OCI-LY1 (cell line): ENCODE results near the gene C1orf122.

Experiments
- H2AFZ ChIP-seq: fragments of 200-600 bp; sonication (generic), shearing (Covaris generic); 2 replicates; pipeline ENCODE4 v1.6.0; 2014; ENCODE audit warnings: antibody characterized with exemption, mild to moderate bottlenecking, low read length
- H3F3A ChIP-seq: fragments of 200-600 bp; sonication (generic), shearing (Covaris generic); 2 replicates; pipeline ENCODE4 v1.6.0; 2014; ENCODE audit warnings: mild to moderate bottlenecking, antibody characterized with exemption, low read length, moderate library complexity; ENCODE audit not compliant: insufficient read depth
- H3K27ac ChIP-seq: fragments of 200-600 bp; sonication (generic); 2 replicates; pipeline ENCODE4 v1.5.1; 2014; ENCODE audit warnings: low read length, mixed run types, mild to moderate bottlenecking, low read depth; ENCODE audit not compliant: poor library complexity, severe bottlenecking
- H3K27me3 ChIP-seq: fragments of 200-600 bp; sonication (generic); 2 replicates; pipeline ENCODE4 v1.6.0; 2014; ENCODE audit warnings: antibody characterized with exemption, mild to moderate bottlenecking, low read length, moderate library complexity; ENCODE audit not compliant: insufficient read depth
- H3K36me3 ChIP-seq: fragments of 200-600 bp; sonication (generic); 2 replicates; pipeline ENCODE4 v1.6.1; 2014; ENCODE audit warnings: mild to moderate bottlenecking, antibody characterized with exemption, low read length, moderate library complexity, mixed read lengths; ENCODE audit not compliant: insufficient read depth
- H3K4me1 ChIP-seq: fragments of 200-600 bp; sonication (generic); 2 replicates; pipeline ENCODE4 v1.5.1; 2014; ENCODE audit warnings: mild to moderate bottlenecking, low read length, moderate library complexity; ENCODE audit not compliant: insufficient read depth, severe bottlenecking
- H3K4me2 ChIP-seq: fragments of 200-600 bp; sonication (generic), shearing (Covaris generic); 2 replicates; pipeline ENCODE4 v1.6.1; 2014; ENCODE audit warnings: low read length
- H3K4me3 ChIP-seq: fragments of 200-600 bp; sonication (generic); 2 replicates; pipeline ENCODE4 v1.5.1; 2014; ENCODE audit warnings: low read length, low read depth, mild to moderate bottlenecking, mixed read lengths; ENCODE audit not compliant: poor library complexity, severe bottlenecking
- H3K79me2 ChIP-seq: fragments of 200-600 bp; shearing (Covaris generic); 2 replicates; pipeline ENCODE4 v1.6.1; 2016; ENCODE audit warnings: mixed run types, low read length, mixed read lengths; ENCODE audit not compliant: insufficient read depth
- H3K9ac ChIP-seq: fragments of 200-600 bp; sonication (generic), shearing (Covaris generic); 2 replicates; pipeline ENCODE4 v1.6.1; 2014; ENCODE audit warnings: mild to moderate bottlenecking, low read length, mixed read lengths
- H3K9me2 ChIP-seq: fragments of 200-600 bp; sonication (generic), shearing (Covaris generic); 2 replicates; pipeline ENCODE4 v1.6.1; 2014; ENCODE audit warnings: low read depth, mild to moderate bottlenecking, low read length, mixed read lengths
- H3K9me3 ChIP-seq: fragments of 200-600 bp; shearing (Covaris generic); 2 replicates; pipeline ENCODE4 v1.6.1; 2014; ENCODE audit warnings: low read length, mixed read lengths
- H4K20me1 ChIP-seq: fragments of 200-600 bp; sonication (generic), shearing (Covaris generic); 2 replicates; pipeline ENCODE4 v1.6.0; 2016; ENCODE audit warnings: mild to moderate bottlenecking, low read length; ENCODE audit not compliant: insufficient read depth
- CTCF ChIP-seq: fragments of 200-600 bp; sonication (generic), shearing (Covaris generic); IDR thresholded peaks from 2 replicates; pipeline ENCODE4 v1.5.1; 2017; ENCODE audit warnings: mild to moderate bottlenecking, antibody characterized with exemption, low read length, moderate library complexity, mixed read lengths
- EZH2 ChIP-seq: fragments of 200-600 bp; sonication (generic), shearing (Covaris generic); IDR thresholded peaks from 2 replicates; pipeline ENCODE4 v1.8.0; 2017; ENCODE audit warnings: borderline replicate concordance, mixed run types, mild to moderate bottlenecking, antibody characterized with exemption, low read length, moderate library complexity, mixed read lengths

C1orf122 gene

GRCh38 chr1:37762516-37762915 is 45.1 kb upstream of the C1orf122 start:
- Histone ChIP-seq H4K20me1 (no peaks in the 10 kb centered on the region), H3K4me3 (no peak overlapping the region), H3K27ac (no peak overlapping the region), H3K9ac (no peak overlapping the region), H3K36me3 (no peaks in the 10 kb centered on the region), H3K9me2 (no peaks in the 10 kb centered on the region), H3K27me3 (no peaks in the 10 kb centered on the region), H3K9me3 (no peaks in the 10 kb centered on the region), H3K4me1 (no peaks in the 10 kb centered on the region), H3K4me2 (no peak overlapping the region), H3K79me2 (no peaks in the 10 kb centered on the region), H3F3A (no peaks in the 10 kb centered on the region), H2AFZ (no peak overlapping the region)
- TF ChIP-seq EZH2 (no peak), CTCF (no peak)

GRCh38 chr1:37763791-37764413 is 43.7 kb upstream of the C1orf122 start:
- Histone ChIP-seq H3K27me3 (no peaks in the 10 kb centered on the region), H3F3A (no peaks in the 10 kb centered on the region), H3K4me2 (no peak overlapping the region), H4K20me1 (no peaks in the 10 kb centered on the region), H3K36me3 (no peaks in the 10 kb centered on the region), H3K79me2 (no peaks in the 10 kb centered on the region), H3K4me1 (no peaks in the 10 kb centered on the region), H3K27ac (no peak overlapping the region), H2AFZ (no peak overlapping the region), H3K9ac (no peak overlapping the region), H3K9me2 (no peaks in the 10 kb centered on the region), H3K4me3 (no peak overlapping the region), H3K9me3 (no peaks in the 10 kb centered on the region)
- TF ChIP-seq CTCF, result no peak
- no peak for TF ChIP-seq EZH2

GRCh38 chr1:37764414-37764825 is 43.2 kb upstream of the C1orf122 start:
- no peak for TF ChIP-seq EZH2
- no peak for TF ChIP-seq CTCF
- no peaks in the 10 kb centered on the region for H3K27me3 ChIP-seq

More at GRCh38 chr1:37764414-37764825, 43.2 kb upstream of the C1orf122 start:
- H3K9me3 ChIP-seq, result no peaks in the 10 kb centered on the region
- no peaks in the 10 kb centered on the region for H3F3A ChIP-seq
- no peak overlapping the region for H2AFZ ChIP-seq
- no peak overlapping the region for H3K9ac ChIP-seq
- no peaks in the 10 kb centered on the region for H4K20me1 ChIP-seq
- H3K4me1 ChIP-seq, result no peaks in the 10 kb centered on the region
- no peaks in the 10 kb centered on the region for H3K36me3 ChIP-seq
- no peak overlapping the region for H3K27ac ChIP-seq
- H3K4me3 ChIP-seq, result no peak overlapping the region
- H3K79me2 ChIP-seq, result no peaks in the 10 kb centered on the region
- no peaks in the 10 kb centered on the region for H3K9me2 ChIP-seq
- no peak overlapping the region for H3K4me2 ChIP-seq
